Mucosa of descending colon (tissue), 3 donors: ENCODE results near the gene GPSM3. TPM values are rescaled to one million over a fixed set of nuclear protein-coding genes. Genes with fewer than 3 reads are reported as not detected.

Experiments used
- ATAC-seq: fragments of 200-7000 bp; cut with Tn5 transposase; one replicate; pipeline ENCODE4 v1.9.1; 2020; ENCODE audit warnings: mild to moderate bottlenecking, moderate library complexity
- DNase-seq, 3 donors: peaks; one replicate each; pipeline ENCODE4 v3.0.0-alpha.2; 2020
- H3K36me3 ChIP-seq: fragments of 200-600 bp; one replicate; pipeline ENCODE4 v1.8.0; 2021; ENCODE audit warnings: low read depth, mild to moderate bottlenecking
- H3K4me1 ChIP-seq: fragments of 200-600 bp; one replicate; pipeline ENCODE4 v1.8.0; 2021; ENCODE audit warnings: low read depth, mild to moderate bottlenecking
- H3K4me3 ChIP-seq: fragments of 200-600 bp; one replicate; pipeline ENCODE4 v1.8.0; 2021; ENCODE audit warnings: mild to moderate bottlenecking
- H3K9me3 ChIP-seq: fragments of 200-600 bp; one replicate; pipeline ENCODE4 v1.8.0; 2021; ENCODE audit warnings: mild to moderate bottlenecking
- intact Hi-C, 2 donors: fragments of 100-400 bp; cut with DNase I in 1 of 2; cut with micrococcal nuclease in 1 of 2; formaldehyde crosslinking; loops; one replicate each; pipeline versions ENCODE4 v1.11.0 to v1.11.1; 2022; cut with DNase I, micrococcal nuclease
- total RNA-seq, 3 donors: library from RNA; stranded (reverse); fragmentation: NEBNext Ultra II Directional in 2 of 3; extraction: Animal tissue kit (Norgen Biotek cat#: 25700) in 2 of 3; gene quantifications; one replicate each; pipeline versions ENCODE4 v1.2.1 to v1.2.4, GENCODE V29; 2021 to 2023
- TF ChIP-seq, protein P1 (sequence below): fragments of 200-600 bp; IDR thresholded peaks from one replicate; pipeline ENCODE4 v1.8.0; 2022; ENCODE audit warnings: antibody characterized with exemption, mild to moderate bottlenecking
- donor health status: DM: no; HTN: no; CAD: no; lungs with moderate emphysema.
- donor health status: DM: no; HTN: no; CAD: no.
- donor health status: DM: no; HTN: yes; CAD: no.

The GPSM3 gene
- total RNA-seq, 3 donors from 2014 or later: 6.6 to 14.7 (median 9.9) TPM

GRCh38 chr6:32200711-32201475, 8.4 kb upstream of the GPSM3 start:
- TF ChIP-seq, protein P1, sequence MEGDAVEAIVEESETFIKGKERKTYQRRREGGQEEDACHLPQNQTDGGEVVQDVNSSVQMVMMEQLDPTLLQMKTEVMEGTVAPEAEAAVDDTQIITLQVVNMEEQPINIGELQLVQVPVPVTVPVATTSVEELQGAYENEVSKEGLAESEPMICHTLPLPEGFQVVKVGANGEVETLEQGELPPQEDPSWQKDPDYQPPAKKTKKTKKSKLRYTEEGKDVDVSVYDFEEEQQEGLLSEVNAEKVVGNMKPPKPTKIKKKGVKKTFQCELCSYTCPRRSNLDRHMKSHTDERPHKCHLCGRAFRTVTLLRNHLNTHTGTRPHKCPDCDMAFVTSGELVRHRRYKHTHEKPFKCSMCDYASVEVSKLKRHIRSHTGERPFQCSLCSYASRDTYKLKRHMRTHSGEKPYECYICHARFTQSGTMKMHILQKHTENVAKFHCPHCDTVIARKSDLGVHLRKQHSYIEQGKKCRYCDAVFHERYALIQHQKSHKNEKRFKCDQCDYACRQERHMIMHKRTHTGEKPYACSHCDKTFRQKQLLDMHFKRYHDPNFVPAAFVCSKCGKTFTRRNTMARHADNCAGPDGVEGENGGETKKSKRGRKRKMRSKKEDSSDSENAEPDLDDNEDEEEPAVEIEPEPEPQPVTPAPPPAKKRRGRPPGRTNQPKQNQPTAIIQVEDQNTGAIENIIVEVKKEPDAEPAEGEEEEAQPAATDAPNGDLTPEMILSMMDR: no peak
- DNase-seq (no peak), ATAC-seq (no peak)
- H3K9me3 ChIP-seq: no peaks in the 10 kb centered on the region
- peaks cover 3% of the 10 kb centered on the region for H3K4me1 ChIP-seq
- H3K4me3 ChIP-seq: no peak overlapping the region
- H3K36me3 ChIP-seq: no peaks in the 10 kb centered on the region
- intact Hi-C loops: no loop called here

DNA sequence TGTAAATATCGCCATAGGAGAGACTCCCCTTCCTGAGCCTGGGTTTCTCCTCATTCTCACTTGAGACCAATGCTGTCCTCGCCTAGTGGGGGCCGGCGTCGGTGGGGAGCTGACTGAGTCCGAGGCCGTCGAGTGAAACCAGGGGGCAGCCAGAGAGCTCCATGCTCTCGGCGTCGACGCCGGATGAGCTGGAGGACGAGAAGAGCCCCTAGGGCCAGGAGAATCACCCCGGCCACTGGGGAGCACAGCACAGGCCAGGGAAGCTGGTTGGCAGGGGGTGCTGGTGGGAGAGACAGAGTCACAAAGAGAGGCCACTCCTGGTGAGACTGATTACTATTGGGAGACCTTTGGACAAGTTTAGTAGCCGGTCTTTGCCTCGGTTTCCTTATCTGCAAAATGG, 6.4 kb upstream of the GPSM3 start:
- DNase-seq (no peak), ATAC-seq (no peak)
- Histone ChIP-seq H3K4me1 (peaks cover 12% of the 10 kb centered on the region), H3K4me3 (no peak overlapping the region), H3K9me3 (no peaks in the 10 kb centered on the region), H3K36me3 (peaks cover 5% of the 10 kb centered on the region)
- TF ChIP-seq, protein P1: no peak
- intact Hi-C loops: no loop called here

- Histone ChIP-seq H3K9me3 (no peaks in the 10 kb centered on the region), H3K4me3 (no peak overlapping the region), H3K36me3 (peaks cover 5% of the 10 kb centered on the region), H3K4me1 (peaks cover 12% of the 10 kb centered on the region)
- intact Hi-C loops: no loop called here
- DNase-seq (no peak), ATAC-seq (no peak)
- TF ChIP-seq, protein P1: no peak
Measured at GRCh38 chr6:32198345-32198696, 5.9 kb upstream of the GPSM3 start.

DNA sequence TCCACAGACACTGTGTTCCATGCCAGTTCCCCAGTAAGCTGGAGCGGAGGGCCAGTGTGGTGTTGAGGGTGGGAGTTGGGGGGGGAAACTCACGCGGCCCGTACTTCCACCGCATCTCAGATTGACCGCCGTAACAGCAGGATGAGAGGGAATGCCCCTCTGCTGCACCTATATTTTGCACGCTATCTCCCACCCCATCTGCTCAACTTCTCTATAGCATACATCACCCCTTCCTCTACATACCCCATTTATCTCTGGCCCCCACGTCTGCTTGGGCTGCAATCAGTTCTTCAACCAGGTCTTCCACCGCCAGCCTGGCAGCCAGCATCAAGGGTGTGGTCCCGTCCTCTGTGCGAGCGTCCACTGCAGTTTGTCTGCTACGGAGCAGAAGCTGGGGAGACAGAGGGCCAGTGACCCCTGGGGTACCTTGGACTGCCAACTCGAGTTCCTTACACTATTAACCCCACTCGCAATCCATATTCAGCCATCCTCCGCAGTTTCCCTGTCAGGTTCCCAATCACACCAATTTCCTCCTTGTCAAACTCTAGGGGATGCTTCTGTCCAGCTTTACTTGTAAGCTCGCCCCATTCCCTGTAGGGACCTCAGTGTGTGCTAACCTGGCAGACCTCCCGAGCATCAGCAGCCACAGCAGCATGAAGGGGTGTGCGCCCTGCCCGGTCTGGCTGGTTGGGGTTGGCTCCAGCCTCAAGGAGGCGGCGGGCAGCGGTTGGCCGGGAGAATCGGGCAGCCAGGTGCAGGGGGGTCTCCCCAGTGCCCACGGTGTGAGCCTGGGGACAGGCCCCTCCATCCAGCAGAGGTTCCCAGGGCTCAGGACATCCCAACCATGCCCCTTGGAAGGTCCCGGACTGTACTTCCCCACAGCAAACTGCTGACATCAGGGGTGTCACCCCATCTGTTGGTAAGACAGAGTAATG, 4.5 kb upstream of the GPSM3 start:
- H3K4me1 ChIP-seq: peaks cover 12% of the 10 kb centered on the region
- TF ChIP-seq, protein P1: no peak
- H3K4me3 ChIP-seq: peak overlapping the region; percentile 29
- no peaks in the 10 kb centered on the region for H3K9me3 ChIP-seq
- intact Hi-C loops: no loop called here
- DNase-seq: peak; percentile 45 to 70 (median 67)
- ATAC-seq: no peak
- H3K36me3 ChIP-seq: peaks cover 5% of the 10 kb centered on the region

DNA sequence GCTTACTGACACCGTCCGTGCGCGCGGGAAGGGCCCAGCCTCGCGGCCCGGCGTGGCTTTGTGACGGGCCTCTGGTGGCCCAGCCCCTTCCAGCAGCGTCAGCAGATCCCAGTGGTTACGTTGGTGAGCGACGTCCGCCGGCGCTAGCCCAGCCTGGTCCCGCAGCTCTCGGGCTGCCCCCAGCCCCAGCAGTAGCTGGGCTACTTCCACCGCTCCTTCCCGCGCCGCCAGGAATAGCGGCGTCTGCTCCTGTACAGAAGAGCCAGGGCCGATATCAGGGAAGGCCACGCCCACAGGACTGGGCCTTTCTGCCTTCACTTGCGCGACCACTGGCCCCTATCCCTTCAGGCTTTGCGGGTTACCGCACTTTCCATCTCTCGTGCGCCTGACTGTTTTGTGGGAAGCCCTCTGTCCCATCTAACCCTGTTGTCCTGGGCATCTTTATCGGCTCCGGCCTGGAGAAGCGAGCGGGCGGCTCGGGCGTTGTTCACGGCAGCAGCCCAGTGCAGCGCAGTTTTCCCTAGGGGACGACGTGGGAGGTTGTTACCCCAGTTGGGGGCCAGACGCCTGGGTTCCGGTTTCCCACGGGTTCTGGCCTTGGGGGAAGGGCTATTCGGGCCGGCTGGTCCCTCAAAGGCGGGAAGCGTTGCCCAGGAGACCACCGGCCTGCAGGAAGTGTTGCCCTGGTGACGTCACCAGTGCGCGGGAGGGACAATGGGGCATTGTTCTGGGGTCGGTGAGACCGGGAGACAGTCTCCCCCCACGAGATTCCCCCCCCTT, 3.6 kb upstream of the GPSM3 start:
- DNase-seq (peak; percentile 89 to 95 (median 91)), ATAC-seq (peak; percentile 40)
- H3K36me3 ChIP-seq: peaks cover 5% of the 10 kb centered on the region
- intact Hi-C loops: no loop called here
- peak overlapping the region; percentile 29 for H3K4me3 ChIP-seq
- H3K4me1 ChIP-seq: peaks cover 15% of the 10 kb centered on the region
- TF ChIP-seq, protein P1: no peak
- H3K9me3 ChIP-seq: no peaks in the 10 kb centered on the region
